GM10266 (cell line): Measurements from ENCODE around the gene ESRRB.

Source experiments
- DNase-seq: peaks from one replicate; pipeline ENCODE4 v3.0.0; 2012; ENCODE audit errors: extremely low spot score
- TF ChIP-seq, protein P1 (sequence below): IDR thresholded peaks from 2 replicates; pipeline ENCODE4 v1.5.1; 2012; ENCODE audit warnings: mild to moderate bottlenecking, low read depth; ENCODE audit not compliant: control insufficient read depth, insufficient read depth; ENCODE audit errors: missing control alignments

The ESRRB gene

DNA sequence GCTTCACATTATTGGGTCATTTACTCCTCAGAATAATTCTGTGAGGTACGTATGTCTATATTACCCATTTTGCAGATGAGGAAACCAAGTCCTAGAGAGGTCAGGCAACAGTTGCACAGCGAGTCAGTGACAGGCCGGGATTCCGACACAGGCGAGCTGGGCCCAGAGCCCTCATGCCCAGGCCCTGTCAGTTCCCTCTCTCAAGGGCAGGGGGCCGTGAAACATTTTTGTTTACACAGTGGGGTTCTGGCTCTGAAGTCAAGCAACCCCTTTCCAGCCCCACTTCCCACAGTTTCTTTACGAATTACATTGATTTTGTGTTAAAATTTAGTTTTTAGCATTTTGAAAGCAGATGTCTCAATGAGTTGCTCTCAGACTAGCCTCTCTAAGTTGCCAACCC is 46.7 kb downstream of the ESRRB start:
- DNase-seq, result no peak
- TF ChIP-seq, protein P1, sequence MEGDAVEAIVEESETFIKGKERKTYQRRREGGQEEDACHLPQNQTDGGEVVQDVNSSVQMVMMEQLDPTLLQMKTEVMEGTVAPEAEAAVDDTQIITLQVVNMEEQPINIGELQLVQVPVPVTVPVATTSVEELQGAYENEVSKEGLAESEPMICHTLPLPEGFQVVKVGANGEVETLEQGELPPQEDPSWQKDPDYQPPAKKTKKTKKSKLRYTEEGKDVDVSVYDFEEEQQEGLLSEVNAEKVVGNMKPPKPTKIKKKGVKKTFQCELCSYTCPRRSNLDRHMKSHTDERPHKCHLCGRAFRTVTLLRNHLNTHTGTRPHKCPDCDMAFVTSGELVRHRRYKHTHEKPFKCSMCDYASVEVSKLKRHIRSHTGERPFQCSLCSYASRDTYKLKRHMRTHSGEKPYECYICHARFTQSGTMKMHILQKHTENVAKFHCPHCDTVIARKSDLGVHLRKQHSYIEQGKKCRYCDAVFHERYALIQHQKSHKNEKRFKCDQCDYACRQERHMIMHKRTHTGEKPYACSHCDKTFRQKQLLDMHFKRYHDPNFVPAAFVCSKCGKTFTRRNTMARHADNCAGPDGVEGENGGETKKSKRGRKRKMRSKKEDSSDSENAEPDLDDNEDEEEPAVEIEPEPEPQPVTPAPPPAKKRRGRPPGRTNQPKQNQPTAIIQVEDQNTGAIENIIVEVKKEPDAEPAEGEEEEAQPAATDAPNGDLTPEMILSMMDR, result no peak

DNA sequence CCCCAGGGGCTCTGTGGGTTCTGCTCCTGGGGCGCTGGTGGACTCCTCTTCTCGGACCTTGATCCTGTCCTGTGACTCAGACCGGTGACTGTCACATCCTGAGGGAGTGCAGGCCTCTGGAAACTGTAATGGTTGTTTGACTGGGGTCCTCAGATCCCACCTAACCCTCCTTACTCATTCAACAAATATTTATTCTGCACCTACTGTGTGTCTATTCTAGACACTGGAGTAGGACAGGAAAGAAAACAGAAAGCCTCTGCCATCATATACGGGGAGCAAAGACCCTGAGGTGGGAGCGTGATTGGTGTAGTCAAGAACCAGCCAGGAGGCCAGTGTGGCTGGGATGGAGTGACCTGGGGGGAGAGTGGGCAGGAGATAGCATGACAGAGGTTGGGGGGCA is 47.6 kb downstream of the ESRRB start:
- DNase-seq, result no peak
- TF ChIP-seq, protein P1, result no peak

DNA sequence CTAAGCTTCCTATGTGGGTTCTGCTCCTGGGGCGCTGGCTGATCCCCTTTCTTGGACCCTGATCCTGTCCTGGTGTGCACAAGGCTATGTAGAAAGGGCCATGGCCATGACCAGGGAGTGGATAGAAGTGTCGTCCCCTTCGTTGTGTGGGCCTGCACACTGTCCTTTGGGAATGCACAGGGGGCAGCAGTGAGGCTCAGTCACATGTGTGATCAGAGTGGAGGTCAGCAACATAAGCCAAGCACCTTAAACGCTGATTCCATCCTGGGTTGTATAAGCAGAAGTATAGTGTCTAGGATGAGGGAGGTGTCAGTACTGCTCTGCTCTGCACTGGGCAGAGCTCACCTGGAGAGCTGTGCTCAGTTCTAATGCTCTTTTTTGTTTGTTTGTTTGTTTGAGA is 48.4 kb downstream of the ESRRB start:
- TF ChIP-seq, protein P1, result no peak
- DNase-seq, result no peak

DNA sequence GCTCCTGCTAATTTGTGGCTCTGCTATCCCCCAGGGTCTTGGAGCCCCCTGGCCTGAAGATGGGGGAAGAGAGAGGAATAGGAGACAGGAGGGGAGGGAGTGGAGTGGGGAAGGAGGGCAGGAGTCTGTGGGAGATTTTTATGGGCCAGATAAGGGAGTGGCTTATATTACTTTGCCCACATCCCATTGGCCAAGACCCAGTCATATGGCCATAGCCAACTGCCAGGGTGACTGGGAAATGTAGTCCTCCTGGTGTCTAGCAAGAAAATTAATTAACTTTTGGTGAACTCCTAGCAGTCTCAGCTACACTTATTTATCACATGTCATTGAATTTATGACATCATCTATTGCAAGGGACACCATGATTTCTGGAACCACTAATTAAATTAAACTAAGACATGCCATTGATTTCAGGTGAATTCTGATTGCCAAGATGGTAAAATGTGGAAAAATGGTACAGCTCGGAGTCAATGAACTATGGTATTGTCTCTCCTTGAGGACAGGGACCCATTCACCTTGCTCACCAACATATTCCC is 50.3 kb downstream of the ESRRB start:
- TF ChIP-seq, protein P1, result no peak
- DNase-seq, result no peak

DNA sequence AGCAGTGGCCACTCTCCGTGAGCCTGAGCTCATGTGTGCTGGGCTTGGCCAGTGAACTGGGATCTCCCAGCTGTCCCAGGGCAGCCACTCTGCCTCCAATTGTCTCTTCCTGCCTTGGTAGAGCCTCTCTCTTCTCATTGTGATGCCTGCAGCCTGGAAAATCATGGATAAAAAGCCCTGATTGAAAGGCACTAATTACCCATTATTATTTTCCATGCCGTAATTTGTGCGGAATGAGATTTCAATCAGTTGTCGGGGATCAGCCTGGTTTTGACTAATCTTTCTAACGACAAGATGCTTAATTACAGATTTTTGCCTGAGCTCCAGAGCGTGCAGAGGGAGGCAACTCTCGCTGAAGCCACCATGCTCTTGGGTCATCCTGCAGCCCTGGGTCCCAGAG is 52.7 kb downstream of the ESRRB start:
- TF ChIP-seq, protein P1, result no peak
- DNase-seq, result no peak

DNA sequence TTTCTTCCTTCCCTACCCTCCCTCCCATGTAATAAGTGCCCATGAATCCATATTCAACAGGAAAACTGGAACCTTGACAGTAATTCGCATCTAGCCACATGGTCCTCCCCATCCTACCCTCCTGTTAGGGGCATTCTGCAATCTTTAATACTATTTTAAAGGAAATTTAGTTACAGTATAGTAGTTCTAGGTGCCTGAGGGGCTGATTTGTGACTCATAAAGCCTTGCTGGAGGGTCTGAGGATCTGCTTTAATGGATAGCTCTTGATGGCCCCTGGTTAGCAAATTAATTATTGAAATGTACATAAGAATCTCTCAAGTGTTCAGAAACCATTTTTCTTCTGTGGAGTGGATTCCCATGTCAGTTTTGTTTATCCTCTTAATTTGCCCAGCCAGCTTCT is 54.1 kb downstream of the ESRRB start:
- no peak for DNase-seq
- TF ChIP-seq, protein P1, result no peak

DNA sequence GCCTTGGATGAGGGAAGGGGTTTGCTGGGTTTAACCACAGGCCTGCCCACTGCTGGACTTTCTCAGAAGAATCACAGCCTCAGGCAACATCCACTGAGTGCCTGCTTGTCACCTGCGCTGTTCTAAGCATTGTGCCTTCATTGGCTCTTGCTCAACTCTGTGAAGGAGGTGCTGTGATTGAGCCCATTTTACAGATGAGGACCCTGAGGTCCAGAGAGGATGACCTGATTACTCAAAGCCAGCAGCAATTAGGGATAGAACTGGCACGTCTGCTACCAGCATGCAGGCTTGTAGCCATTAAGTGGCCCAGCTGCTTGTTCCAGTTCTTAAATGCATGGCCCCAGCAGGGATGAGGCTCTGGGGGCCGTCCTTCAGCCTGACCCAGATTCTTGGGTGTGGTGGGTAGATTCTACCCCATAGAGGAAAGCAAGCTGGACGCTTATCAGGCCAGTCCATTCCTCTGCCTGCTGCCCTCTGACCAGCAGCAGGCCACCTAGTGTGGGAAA is 54.6 kb downstream of the ESRRB start:
- TF ChIP-seq, protein P1, result no peak
- DNase-seq, result no peak
